Effector memory CD8-positive, alpha-beta T cell (primary cell): ENCODE data around the gene FAT4.
A peak's percentile ranks its signal among the peaks of the same experiment; 100 is the strongest.

Experiments
- ATAC-seq: fragments of 150-1000 bp; cut with Tn5 transposase; replicated peaks from 2 replicates; pipeline ENCODE4 v1.10.0; 2021; ENCODE audit warnings: mild to moderate bottlenecking, moderate library complexity
- DNase-seq, 3 experiments: peaks; one replicate each; pipeline ENCODE4 v3.0.0; 2021
- H3K27ac Mint-ChIP-seq, 2 donors: one replicate each; pipeline ENCODE4 v1.8.0; 2022; ENCODE audit warnings: mild to moderate bottlenecking in 2 of 2, mixed read lengths in 2 of 2, moderate library complexity in 2 of 2
- H3K27me3 Mint-ChIP-seq, 2 donors: one replicate each; pipeline ENCODE4 v1.8.0; 2022; ENCODE audit warnings: mixed read lengths in 2 of 2
- H3K36me3 Mint-ChIP-seq: one replicate; pipeline ENCODE4 v1.8.0; 2022; ENCODE audit warnings: mild to moderate bottlenecking, moderate library complexity, mixed read lengths; ENCODE audit not compliant: insufficient read depth
- H3K4me1 Mint-ChIP-seq, 2 donors: one replicate each; pipeline ENCODE4 v1.8.0; 2022; ENCODE audit warnings: low read depth in 2 of 2, mixed read lengths in 2 of 2
- H3K4me3 Mint-ChIP-seq, 2 donors: one replicate each; pipeline ENCODE4 v1.8.0; 2022; ENCODE audit warnings: mild to moderate bottlenecking in 2 of 2, mixed read lengths in 2 of 2, moderate library complexity in 2 of 2
- H3K9me3 Mint-ChIP-seq, 2 donors: one replicate each; pipeline ENCODE4 v1.8.0; 2022; ENCODE audit warnings: mixed read lengths in 2 of 2

Gene FAT4

GRCh38 chr4:125303821-125304220 is 10.9 kb upstream of the FAT4 start:
- no peaks in the 10 kb centered on the region for H3K4me1 Mint-ChIP-seq
- no peaks in the 10 kb centered on the region for H3K9me3 Mint-ChIP-seq
- no peak for ATAC-seq
- H3K27ac Mint-ChIP-seq: no peak overlapping the region
- no peak for DNase-seq
- no peaks in the 10 kb centered on the region for H3K36me3 Mint-ChIP-seq
- H3K27me3 Mint-ChIP-seq: no peaks in the 10 kb centered on the region
- no peak overlapping the region for H3K4me3 Mint-ChIP-seq

- no peaks in the 10 kb centered on the region for H3K9me3 Mint-ChIP-seq
- ATAC-seq (no peak), DNase-seq (no peak)
- H3K36me3 Mint-ChIP-seq: no peaks in the 10 kb centered on the region
- H3K27me3 Mint-ChIP-seq: no peaks in the 10 kb centered on the region
- H3K4me3 Mint-ChIP-seq: no peak overlapping the region
- H3K4me1 Mint-ChIP-seq: no peaks in the 10 kb centered on the region
- H3K27ac Mint-ChIP-seq: no peak overlapping the region
Observed at GRCh38 chr4:125306112-125306511, 8.6 kb upstream of the FAT4 start.

GRCh38 chr4:125306533-125306932 is 8.2 kb upstream of the FAT4 start:
- no peaks in the 10 kb centered on the region for H3K9me3 Mint-ChIP-seq
- DNase-seq (no peak), ATAC-seq (no peak)
- H3K4me1 Mint-ChIP-seq: no peaks in the 10 kb centered on the region
- H3K27me3 Mint-ChIP-seq: no peaks in the 10 kb centered on the region
- H3K27ac Mint-ChIP-seq: no peak overlapping the region
- H3K36me3 Mint-ChIP-seq: no peaks in the 10 kb centered on the region
- H3K4me3 Mint-ChIP-seq: no peak overlapping the region

GRCh38 chr4:125311503-125311902 is 3.3 kb upstream of the FAT4 start:
- peaks cover 15 to 31% of the 10 kb centered on the region in 2 donors for H3K27me3 Mint-ChIP-seq
- no peak for ATAC-seq
- H3K4me1 Mint-ChIP-seq: peaks cover 12 to 17% of the 10 kb centered on the region in 2 donors
- H3K4me3 Mint-ChIP-seq: no peak overlapping the region
- H3K36me3 Mint-ChIP-seq: peaks cover 3% of the 10 kb centered on the region
- H3K9me3 Mint-ChIP-seq: no peaks in the 10 kb centered on the region
- no peak overlapping the region for H3K27ac Mint-ChIP-seq
- DNase-seq: no peak

- Mint-ChIP-seq H3K27ac (no peak overlapping the region), H3K27me3 (peaks cover 28 to 51% of the 10 kb centered on the region in 2 donors), H3K9me3 (no peaks in the 10 kb centered on the region), H3K4me3 (peak overlapping the region in 1 of 2 donors; percentile 43), H3K4me1 (peaks cover 12 to 23% of the 10 kb centered on the region in 2 donors), H3K36me3 (peaks cover 4% of the 10 kb centered on the region)
- ATAC-seq: peak; percentile 45
- DNase-seq: no peak
Observed at GRCh38 chr4:125313497-125313896, 1.3 kb upstream of the FAT4 start.

GRCh38 chr4:125313989-125314667 is 627 bp upstream of the FAT4 start:
- ATAC-seq (no peak), DNase-seq (no peak)
- peak overlapping the region; percentile 77 to 81 for H3K4me3 Mint-ChIP-seq
- peaks cover 4% of the 10 kb centered on the region for H3K36me3 Mint-ChIP-seq
- H3K9me3 Mint-ChIP-seq: no peaks in the 10 kb centered on the region
- H3K4me1 Mint-ChIP-seq: peaks cover 12 to 23% of the 10 kb centered on the region in 2 donors
- H3K27me3 Mint-ChIP-seq: peaks cover 28 to 57% of the 10 kb centered on the region in 2 donors
- no peak overlapping the region for H3K27ac Mint-ChIP-seq

GRCh38 chr4:125315576-125316400 is 1.0 kb downstream of the FAT4 start:
- no peak for DNase-seq
- Mint-ChIP-seq H3K27ac (no peak overlapping the region), H3K27me3 (peaks cover 28 to 62% of the 10 kb centered on the region in 2 donors), H3K9me3 (no peaks in the 10 kb centered on the region), H3K4me1 (peaks cover 12 to 23% of the 10 kb centered on the region in 2 donors), H3K36me3 (peaks cover 4% of the 10 kb centered on the region), H3K4me3 (peak overlapping the region; percentile 77 to 81)
- ATAC-seq: peak; percentile 25

- Mint-ChIP-seq H3K4me3 (peak overlapping the region; percentile 77 to 81), H3K4me1 (peaks cover 12 to 23% of the 10 kb centered on the region in 2 donors), H3K9me3 (peaks cover 0 to 3% of the 10 kb centered on the region in 2 donors), H3K27ac (no peak overlapping the region), H3K36me3 (peaks cover 4% of the 10 kb centered on the region), H3K27me3 (peaks cover 28 to 62% of the 10 kb centered on the region in 2 donors)
- ATAC-seq: no peak
- no peak for DNase-seq
Observed at GRCh38 chr4:125316401-125316790, 1.6 kb downstream of the FAT4 start.

GRCh38 chr4:125316791-125317524 is 2.2 kb downstream of the FAT4 start:
- H3K27ac Mint-ChIP-seq: no peak overlapping the region
- no peak for ATAC-seq
- H3K9me3 Mint-ChIP-seq: peaks cover 0 to 3% of the 10 kb centered on the region in 2 donors
- H3K36me3 Mint-ChIP-seq: peaks cover 4% of the 10 kb centered on the region
- peaks cover 28 to 62% of the 10 kb centered on the region in 2 donors for H3K27me3 Mint-ChIP-seq
- DNase-seq: no peak
- peak overlapping the region; percentile 77 to 81 for H3K4me3 Mint-ChIP-seq
- H3K4me1 Mint-ChIP-seq: peaks cover 12 to 23% of the 10 kb centered on the region in 2 donors

- Mint-ChIP-seq H3K27me3 (peaks cover 28 to 62% of the 10 kb centered on the region in 2 donors), H3K27ac (no peak overlapping the region), H3K4me1 (peaks cover 12 to 23% of the 10 kb centered on the region in 2 donors), H3K9me3 (peaks cover 0 to 3% of the 10 kb centered on the region in 2 donors), H3K36me3 (peaks cover 4% of the 10 kb centered on the region), H3K4me3 (peak overlapping the region in 1 of 2 donors; percentile 50)
- DNase-seq: no peak
- ATAC-seq: no peak
Observed at GRCh38 chr4:125317525-125317877, 2.7 kb downstream of the FAT4 start.

GRCh38 chr4:125319311-125319710 is 4.6 kb downstream of the FAT4 start:
- no peak overlapping the region for H3K4me3 Mint-ChIP-seq
- peaks cover 4% of the 10 kb centered on the region for H3K36me3 Mint-ChIP-seq
- H3K27ac Mint-ChIP-seq: no peak overlapping the region
- DNase-seq: no peak
- ATAC-seq: no peak
- H3K9me3 Mint-ChIP-seq: peaks cover 0 to 3% of the 10 kb centered on the region in 2 donors
- H3K27me3 Mint-ChIP-seq: peaks cover 26 to 53% of the 10 kb centered on the region in 2 donors
- H3K4me1 Mint-ChIP-seq: peaks cover 12 to 21% of the 10 kb centered on the region in 2 donors

- ATAC-seq: no peak
Observed at GRCh38 chr4:125321709-125322365, 7.1 kb downstream of the FAT4 start.

GRCh38 chr4:125322366-125322730 is 7.6 kb downstream of the FAT4 start:
- Mint-ChIP-seq H3K27ac (no peak overlapping the region), H3K9me3 (peaks cover 0 to 7% of the 10 kb centered on the region in 2 donors), H3K4me3 (no peak overlapping the region), H3K4me1 (peaks cover 0 to 2% of the 10 kb centered on the region in 2 donors), H3K36me3 (no peaks in the 10 kb centered on the region), H3K27me3 (peaks cover 9 to 23% of the 10 kb centered on the region in 2 donors)
- DNase-seq: no peak
- ATAC-seq: no peak

More at GRCh38 chr4:125321709-125322365, 7.1 kb downstream of the FAT4 start:
- Mint-ChIP-seq H3K27me3 (peaks cover 10 to 28% of the 10 kb centered on the region in 2 donors), H3K9me3 (peaks cover 0 to 3% of the 10 kb centered on the region in 2 donors), H3K4me3 (no peak overlapping the region), H3K4me1 (peaks cover 0 to 3% of the 10 kb centered on the region in 2 donors), H3K27ac (no peak overlapping the region), H3K36me3 (no peaks in the 10 kb centered on the region)
- DNase-seq: no peak
